ENCODE data around the gene DPP4. TPM values are rescaled to one million over a fixed set of nuclear protein-coding genes. Genes with fewer than 3 reads are reported as not detected.

Gene DPP4
- polyA plus RNA-seq, 2 of the 4 experiments (the other 2 are of a cell fraction), result 0.17 to 0.27 TPM

DNA sequence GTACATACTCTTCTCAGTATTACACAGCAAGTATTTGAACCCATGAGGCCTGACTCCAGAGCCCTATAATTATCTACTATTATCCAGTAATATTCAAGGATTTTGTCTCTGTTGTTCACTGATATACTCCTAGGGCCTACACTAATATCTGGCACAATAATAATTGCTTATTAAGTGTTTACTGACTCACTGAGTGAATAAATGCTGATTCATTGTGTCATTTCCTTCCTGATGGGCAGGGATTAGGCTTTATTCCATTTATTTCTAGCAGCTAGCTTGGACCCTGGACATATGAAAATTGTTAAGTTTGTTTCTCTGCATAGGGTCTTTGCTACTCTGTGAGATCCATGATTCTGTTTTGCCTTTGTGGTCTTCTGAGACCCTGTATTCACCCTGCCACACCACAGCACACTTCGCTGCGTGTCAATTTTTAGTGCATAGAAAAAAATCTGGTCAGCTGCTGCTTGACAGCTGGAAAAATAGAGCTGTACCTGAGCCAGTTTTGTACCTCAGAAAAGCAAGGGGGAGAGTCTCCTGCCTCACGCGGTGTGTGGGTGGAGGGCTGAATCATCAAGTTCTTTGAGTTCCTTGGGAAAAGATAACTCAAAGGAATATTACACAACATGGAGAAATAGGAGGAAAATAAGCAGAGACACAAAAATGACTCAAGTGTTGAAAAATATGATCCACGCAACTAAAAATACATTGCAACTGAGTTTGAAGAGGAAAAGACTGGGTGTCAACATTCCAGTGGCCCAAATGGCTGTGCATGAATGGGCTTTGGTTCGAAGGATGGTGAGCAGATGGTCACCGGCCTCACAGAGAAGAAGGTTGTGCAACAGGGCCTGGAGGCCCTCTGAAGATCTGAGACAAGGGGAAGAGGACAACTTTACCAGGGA lies 18.9 kb upstream of the DPP4 start:
- Histone ChIP-seq H3K27ac (peak overlapping the region; percentile 30 to 37; a peak in 3 of 6 replicates), H3K4me1 (peaks cover 35% of the 10 kb centered on the region), H3K4me3 (no peak overlapping the region), H3K9me3 (no peaks in the 10 kb centered on the region), H3K4me2 (peak overlapping the region; percentile 31; the same call in 2 of the 3 replicates)
- ChIA-PET POLR2A (no interaction called here), CTCF (no interaction called here)
- peak in 1 of 2 experiments; percentile 69; a peak in 3 of 6 replicates for ATAC-seq
- TF ChIP-seq FOSB (CRISPR knock-in tag; IDR thresholded peaks at IDR 0.05), result no peak
- TF ChIP-seq CEBPB (IDR thresholded peaks at IDR 0.05), result peak in 1 of 2 experiments; percentile 30; a peak in 1 of 4 replicates
- TF ChIP-seq MAFK (IDR thresholded peaks at IDR 0.05; ENCODE audit: partially characterized antibody), result peak; percentile 49
- TF ChIP-seq ZC3H11A (IDR thresholded peaks at IDR 0.05), result no peak
- peak; percentile 16; the same call in 1 of the 2 replicates for TF ChIP-seq FOSL2 (IDR thresholded peaks at IDR 0.05)
- TF ChIP-seq FOSL2 (CRISPR knock-in tag; IDR thresholded peaks at IDR 0.05), result no peak
- no peak for TF ChIP-seq SMC3 (IDR thresholded peaks at IDR 0.05)
- TF ChIP-seq JUNB (IDR thresholded peaks at IDR 0.05), result 0 out of 2 replicates have a peak, but pooled peaks have one; percentile 20
- FAIRE-seq, result no peak
- peak in 1 of 2 experiments; percentile 20 for DNase-seq (ENCODE audit: low read depth in 1 of 2, low spot score in 1 of 2)
- WGBS (ENCODE audit: missing lambda C conversion rate), result 67% methylated on average over 7 of the region's 7 CpGs

DNA sequence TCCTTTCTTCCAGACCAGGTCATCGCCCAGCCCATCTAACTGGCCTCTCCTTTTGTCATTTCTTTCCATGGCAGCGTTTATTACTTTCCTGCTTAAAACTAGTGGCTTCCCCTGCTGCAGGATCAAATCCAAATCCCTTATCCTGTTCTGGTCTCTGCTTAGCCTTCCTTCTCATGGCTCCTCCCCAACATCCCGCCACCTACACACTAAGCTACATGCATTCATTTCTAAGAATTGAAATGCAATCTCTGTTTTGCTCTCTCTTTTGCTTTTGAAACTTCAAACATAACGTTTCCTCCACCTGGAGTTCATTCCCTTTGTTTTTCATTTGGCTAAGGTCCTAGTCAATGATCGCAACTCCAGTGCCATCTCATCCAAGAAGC lies 18.0 kb upstream of the DPP4 start:
- no peak for ATAC-seq
- 73% methylated on average over 5 of the region's 5 CpGs for WGBS (ENCODE audit: missing lambda C conversion rate)
- H3K27ac ChIP-seq, result peak overlapping the region; percentile 30 to 37; a peak in 3 of 6 replicates
- peak overlapping the region; percentile 31; the same call in 1 of the 3 replicates for H3K4me2 ChIP-seq
- H3K9me3 ChIP-seq, result no peaks in the 10 kb centered on the region
- no peak for TF ChIP-seq EHF (CRISPR knock-in tag; IDR thresholded peaks at IDR 0.05)
- TF ChIP-seq CBX8 (IDR thresholded peaks at IDR 0.05), result no peak
- no peak for TF ChIP-seq TFCP2L1 (CRISPR knock-in tag; IDR thresholded peaks at IDR 0.05)
- TF ChIP-seq TP53 (CRISPR knock-in tag; IDR thresholded peaks at IDR 0.05), result no peak
- TF ChIP-seq MYC (IDR thresholded peaks at IDR 0.05; ENCODE audit: borderline replicate concordance, low read length), result no peak
- TF ChIP-seq BHLHE40 (IDR thresholded peaks at IDR 0.05; ENCODE audit: low read depth, low read length), result no peak
- no peak for TF ChIP-seq SMC3 (IDR thresholded peaks at IDR 0.05)
- TF ChIP-seq, protein P1, sequence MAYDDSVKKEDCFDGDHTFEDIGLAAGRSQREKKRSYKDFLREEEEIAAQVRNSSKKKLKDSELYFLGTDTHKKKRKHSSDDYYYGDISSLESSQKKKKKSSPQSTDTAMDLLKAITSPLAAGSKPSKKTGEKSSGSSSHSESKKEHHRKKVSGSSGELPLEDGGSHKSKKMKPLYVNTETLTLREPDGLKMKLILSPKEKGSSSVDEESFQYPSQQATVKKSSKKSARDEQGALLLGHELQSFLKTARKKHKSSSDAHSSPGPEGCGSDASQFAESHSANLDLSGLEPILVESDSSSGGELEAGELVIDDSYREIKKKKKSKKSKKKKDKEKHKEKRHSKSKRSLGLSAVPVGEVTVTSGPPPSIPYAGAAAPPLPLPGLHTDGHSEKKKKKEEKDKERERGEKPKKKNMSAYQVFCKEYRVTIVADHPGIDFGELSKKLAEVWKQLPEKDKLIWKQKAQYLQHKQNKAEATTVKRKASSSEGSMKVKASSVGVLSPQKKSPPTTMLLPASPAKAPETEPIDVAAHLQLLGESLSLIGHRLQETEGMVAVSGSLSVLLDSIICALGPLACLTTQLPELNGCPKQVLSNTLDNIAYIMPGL (CRISPR knock-in tag; IDR thresholded peaks at IDR 0.05; ENCODE audit: borderline replicate concordance), result no peak
- no peak for TF ChIP-seq POLR2A (IDR thresholded peaks at IDR 0.05; ENCODE audit: low read length)
- TF ChIP-seq CBX2 (IDR thresholded peaks at IDR 0.05; ENCODE audit: borderline replicate concordance, low read depth), result no peak
- TF ChIP-seq CHD2 (IDR thresholded peaks at IDR 0.05; ENCODE audit: low read length, partially characterized antibody), result no peak
- no peak for TF ChIP-seq RCOR1 (IDR thresholded peaks at IDR 0.05; ENCODE audit: low read depth, low read length)
- H3K4me3 ChIP-seq, result no peak overlapping the region
- ChIA-PET POLR2A (no interaction called here), CTCF (no interaction called here)
- DNase-seq (ENCODE audit: low read depth in 1 of 2, low spot score in 1 of 2), result no peak
- peaks cover 35% of the 10 kb centered on the region for H3K4me1 ChIP-seq
- FAIRE-seq, result no peak

DNA sequence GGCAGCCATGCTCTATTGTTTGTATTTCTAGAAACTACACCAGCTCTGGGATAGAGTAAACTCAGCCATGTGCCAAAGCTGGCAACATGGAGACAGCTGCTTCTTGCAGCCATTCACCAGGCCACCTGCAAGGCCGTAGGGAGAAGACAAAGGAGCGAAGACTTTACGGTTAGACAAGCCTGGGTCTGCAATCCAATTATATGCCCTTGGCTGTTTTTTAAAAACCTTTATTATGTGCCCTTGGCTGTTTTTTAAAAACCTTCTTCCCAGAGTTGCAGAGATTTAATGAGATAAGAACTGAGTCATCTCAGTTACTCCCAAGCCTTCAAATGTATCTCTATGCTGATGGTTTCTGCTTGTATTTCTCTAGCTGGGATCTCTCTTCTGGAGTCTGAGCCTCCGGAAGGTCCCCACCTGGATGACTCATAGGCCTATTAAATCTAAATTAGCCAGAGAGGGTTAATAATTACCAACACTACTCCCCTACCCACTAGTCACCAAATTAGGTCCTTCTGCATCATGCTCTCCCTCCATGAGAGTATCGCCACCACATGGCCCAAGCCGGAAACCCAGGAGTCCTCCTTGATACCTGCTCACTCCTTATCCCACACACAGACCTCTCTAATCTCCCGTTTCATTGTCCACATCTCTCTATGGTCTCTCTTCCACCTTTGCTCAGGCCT lies 17.5 kb upstream of the DPP4 start:
- ATAC-seq (peak; percentile 67 to 80), DNase-seq (ENCODE audit: low read depth in 1 of 2, low spot score in 1 of 2) (peak in 1 of 2 experiments; percentile 33), FAIRE-seq (no peak)
- ChIA-PET POLR2A (no interaction called here), CTCF (no interaction called here)
- TF ChIP-seq FOSL2 (IDR thresholded peaks at IDR 0.05) (no peak), FOSL2 (CRISPR knock-in tag; IDR thresholded peaks at IDR 0.05) (peak; percentile 24; the same call in 1 of the 2 replicates), CHD2 (IDR thresholded peaks at IDR 0.05; ENCODE audit: low read length, partially characterized antibody) (no peak), SMC3 (IDR thresholded peaks at IDR 0.05) (0 out of 3 replicates have a peak, but pooled peaks have one; percentile 6), ZSCAN20 (CRISPR knock-in tag; IDR thresholded peaks at IDR 0.05) (no peak)
- TF ChIP-seq, protein P2, sequence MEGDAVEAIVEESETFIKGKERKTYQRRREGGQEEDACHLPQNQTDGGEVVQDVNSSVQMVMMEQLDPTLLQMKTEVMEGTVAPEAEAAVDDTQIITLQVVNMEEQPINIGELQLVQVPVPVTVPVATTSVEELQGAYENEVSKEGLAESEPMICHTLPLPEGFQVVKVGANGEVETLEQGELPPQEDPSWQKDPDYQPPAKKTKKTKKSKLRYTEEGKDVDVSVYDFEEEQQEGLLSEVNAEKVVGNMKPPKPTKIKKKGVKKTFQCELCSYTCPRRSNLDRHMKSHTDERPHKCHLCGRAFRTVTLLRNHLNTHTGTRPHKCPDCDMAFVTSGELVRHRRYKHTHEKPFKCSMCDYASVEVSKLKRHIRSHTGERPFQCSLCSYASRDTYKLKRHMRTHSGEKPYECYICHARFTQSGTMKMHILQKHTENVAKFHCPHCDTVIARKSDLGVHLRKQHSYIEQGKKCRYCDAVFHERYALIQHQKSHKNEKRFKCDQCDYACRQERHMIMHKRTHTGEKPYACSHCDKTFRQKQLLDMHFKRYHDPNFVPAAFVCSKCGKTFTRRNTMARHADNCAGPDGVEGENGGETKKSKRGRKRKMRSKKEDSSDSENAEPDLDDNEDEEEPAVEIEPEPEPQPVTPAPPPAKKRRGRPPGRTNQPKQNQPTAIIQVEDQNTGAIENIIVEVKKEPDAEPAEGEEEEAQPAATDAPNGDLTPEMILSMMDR (IDR thresholded peaks at IDR 0.05), result 0 out of 3 replicates have a peak, but pooled peaks have one; percentile 10
- peak overlapping the region; percentile 17; the same call in 1 of the 3 replicates for H3K4me2 ChIP-seq
- no peak overlapping the region for H3K4me3 ChIP-seq
- no peaks in the 10 kb centered on the region for H3K9me3 ChIP-seq
- WGBS (ENCODE audit: missing lambda C conversion rate), result 76% methylated on average over 7 of the region's 7 CpGs
- peaks cover 35% of the 10 kb centered on the region for H3K4me1 ChIP-seq
- peak overlapping the region in 1 of 2 experiments; percentile 37; a peak in 3 of 6 replicates for H3K27ac ChIP-seq
